ENCODE measurements around the gene ACIN1. TPM values are rescaled to one million over a fixed set of nuclear protein-coding genes. Genes with fewer than 3 reads are reported as not detected.

The ACIN1 gene
- total and polyA plus RNA-seq, 9 of the 15 experiments (the other 6 are each of a cell fraction or from before 2014, with no cell fraction given): 5.0 to 196 (median 129) TPM

GRCh38 chr14:23112359-23113178, 17.6 kb upstream of the ACIN1 start (continued):
- TF ChIP-seq NFE2 (IDR thresholded peaks at IDR 0.05; ENCODE audit: low read depth) (peak; percentile 85), CREB1 (IDR thresholded peaks at IDR 0.05) (peak; percentile 71), CREB1 (CRISPR knock-in tag; IDR thresholded peaks at IDR 0.05) (peak; percentile 72; the same call in 1 of the 2 replicates), FOXP4 (CRISPR knock-in tag; IDR thresholded peaks at IDR 0.05; ENCODE audit: borderline replicate concordance) (0 out of 2 replicates have a peak, but pooled peaks have one; percentile 85), MAFF (IDR thresholded peaks at IDR 0.05; ENCODE audit: low read length) (peak; percentile 8; the same call in 1 of the 2 replicates), ADNP (tag; IDR thresholded peaks at IDR 0.05) (no peak), POLR2B (IDR thresholded peaks at IDR 0.05; ENCODE audit: low read depth, partially characterized antibody) (no peak), TFAM (CRISPR knock-in tag; conservative IDR thresholded peaks at IDR 0.05) (no peak), IFI16 (CRISPR knock-in tag; IDR thresholded peaks at IDR 0.05) (no peak), RBM39 (optimal IDR thresholded peaks at IDR 0.05; ENCODE audit: low read depth, low read length) (no peak), POLR2G (IDR thresholded peaks at IDR 0.05; ENCODE audit: low read depth, low read length) (no peak), PTBP1 (IDR thresholded peaks at IDR 0.05; ENCODE audit: low read depth, low read length) (peak; percentile 81; the same call in 1 of the 2 replicates), SIRT6 (IDR thresholded peaks at IDR 0.05; ENCODE audit: low read depth, low read length) (no peak), ILF3 (IDR thresholded peaks at IDR 0.05; ENCODE audit: borderline replicate concordance) (no peak), TEAD4 (IDR thresholded peaks at IDR 0.05; ENCODE audit: low read length) (peak; percentile 99), TEAD4 (CRISPR knock-in tag; IDR thresholded peaks at IDR 0.05; ENCODE audit: borderline replicate concordance) (no peak), RBM15 (IDR thresholded peaks at IDR 0.05; ENCODE audit: insufficient read depth, low read length) (no peak), CTBP1 (IDR thresholded peaks at IDR 0.05; ENCODE audit: borderline replicate concordance) (peak; percentile 100), CC2D1A (IDR thresholded peaks at IDR 0.05) (peak; percentile 91), ZNF217 (CRISPR knock-in tag; IDR thresholded peaks at IDR 0.05) (no peak), EP400 (IDR thresholded peaks at IDR 0.05) (peak; percentile 48; the same call in 1 of the 2 replicates), MYNN (IDR thresholded peaks at IDR 0.05) (no peak), MYNN (CRISPR knock-in tag; IDR thresholded peaks at IDR 0.05) (no peak), THAP7 (CRISPR knock-in tag; IDR thresholded peaks at IDR 0.05) (no peak), XRCC5 (IDR thresholded peaks at IDR 0.05; ENCODE audit: low read depth, low read length) (no peak), ZBTB8A (IDR thresholded peaks at IDR 0.05; ENCODE audit: partially characterized antibody) (no peak)

All from K562 (cell line).